Right ventricle myocardium superior (tissue), 1 donor: Measurements from ENCODE around the gene KIF24. TPM values are rescaled to one million over a fixed set of nuclear protein-coding genes. Genes with fewer than 3 reads are reported as not detected.
"Not testable (repeated sequence)": the region's sequence is repeated elsewhere in the genome, so short reads cannot be mapped to it uniquely, and the experiment has no call there.

Experiments used
- ATAC-seq: fragments of 200-7000 bp; cut with Tn5 transposase; one replicate; pipeline ENCODE4 v1.9.1; 2020; ENCODE audit warnings: mild to moderate bottlenecking; ENCODE audit not compliant: poor library complexity
- DNase-seq: peaks from one replicate; pipeline ENCODE4 v3.0.0-alpha.2; 2020
- intact Hi-C: fragments of 100-400 bp; cut with DNase I; formaldehyde crosslinking; loops from one replicate; pipeline ENCODE4 v1.11.2; 2022
- total RNA-seq: library from RNA; stranded (reverse); fragmentation: NEBNext Ultra II Directional; extraction: Animal tissue kit (Norgen Biotek cat#: 25700); gene quantifications from one replicate; pipeline ENCODE4 v1.2.1, GENCODE V29; 2021
- donor health status: DM: no; HTN: yes; CAD: no; lungs with severe emphysema.

Gene KIF24
- total RNA-seq, 1 donor from 2014 or later: 0.56 TPM

GRCh38 chr9:34369636-34370035 is 40.6 kb upstream of the KIF24 start:
- intact Hi-C loops: loop anchor here (10.0 kb wide), 1 partner anchor 245 kb away; the partner anchor contains the start of gene DCAF12
- DNase-seq (no peak), ATAC-seq (no peak)

GRCh38 chr9:34368796-34369195 is 39.7 kb upstream of the KIF24 start:
- DNase-seq, intact Hi-C loops: not testable (repeated sequence)

GRCh38 chr9:34367751-34368410 is 38.8 kb upstream of the KIF24 start:
- ATAC-seq, DNase-seq, intact Hi-C loops: not testable (repeated sequence)

More at GRCh38 chr9:34368796-34369195, 39.7 kb upstream of the KIF24 start:
- ATAC-seq: not testable (repeated sequence)

GRCh38 chr9:34366365-34366764 is 37.3 kb upstream of the KIF24 start:
- intact Hi-C loops: no loop called here
- ATAC-seq (no peak), DNase-seq (no peak)

GRCh38 chr9:34365282-34365681 is 36.2 kb upstream of the KIF24 start:
- DNase-seq (no peak), ATAC-seq (no peak)
- intact Hi-C loops: no loop called here

GRCh38 chr9:34363619-34364351 is 34.7 kb upstream of the KIF24 start:
- ATAC-seq: peak; percentile 83
- DNase-seq: peak; percentile 60
- intact Hi-C loops: no loop called here

GRCh38 chr9:34362614-34363214 is 33.6 kb upstream of the KIF24 start:
- ATAC-seq (no peak), DNase-seq (no peak)
- intact Hi-C loops: no loop called here

GRCh38 chr9:34352957-34353356 is 23.9 kb upstream of the KIF24 start:
- DNase-seq, intact Hi-C loops, ATAC-seq: not testable (repeated sequence)

- intact Hi-C loops, DNase-seq, ATAC-seq: not testable (repeated sequence)
These were observed 23.1 kb upstream of the KIF24 start for GRCh38 chr9:34352122-34352652.

GRCh38 chr9:34349324-34349723 is 20.3 kb upstream of the KIF24 start:
- intact Hi-C loops: no loop called here
- ATAC-seq (no peak), DNase-seq (no peak)

- ATAC-seq (no peak), DNase-seq (no peak)
- intact Hi-C loops: no loop called here
These were observed 18.7 kb upstream of the KIF24 start for GRCh38 chr9:34347800-34348158.

- intact Hi-C loops: no loop called here
- DNase-seq (no peak), ATAC-seq (no peak)
These were observed 18.1 kb upstream of the KIF24 start for GRCh38 chr9:34346873-34347799.

- intact Hi-C loops: no loop called here
- ATAC-seq (peak; percentile 21), DNase-seq (no peak)
These were observed 14.5 kb upstream of the KIF24 start for GRCh38 chr9:34343605-34344004.

GRCh38 chr9:34343090-34343489 is 14.0 kb upstream of the KIF24 start:
- intact Hi-C loops: no loop called here
- DNase-seq (peak; percentile 86), ATAC-seq (peak; percentile 81)

GRCh38 chr9:34341659-34342295 is 12.7 kb upstream of the KIF24 start:
- peak; percentile 54 for ATAC-seq
- intact Hi-C loops: no loop called here
- no peak for DNase-seq

- ATAC-seq (no peak), DNase-seq (no peak)
- intact Hi-C loops: loop anchor here (10.0 kb wide), 1 partner anchor 266 kb away; no protein-coding TSS in a partner anchor
These were observed 9.8 kb upstream of the KIF24 start for GRCh38 chr9:34338665-34339385.

- intact Hi-C loops: loop anchor here (10.0 kb wide), 1 partner anchor 267 kb away; no protein-coding TSS in a partner anchor
- ATAC-seq, DNase-seq: not testable (repeated sequence)
These were observed 9.0 kb upstream of the KIF24 start for GRCh38 chr9:34338079-34338478.
